ENCODE data around the gene RIN3.
"Not testable (repeated sequence)": the region's sequence is repeated elsewhere in the genome, so short reads cannot be mapped to it uniquely, and the experiment has no call there.

DNA sequence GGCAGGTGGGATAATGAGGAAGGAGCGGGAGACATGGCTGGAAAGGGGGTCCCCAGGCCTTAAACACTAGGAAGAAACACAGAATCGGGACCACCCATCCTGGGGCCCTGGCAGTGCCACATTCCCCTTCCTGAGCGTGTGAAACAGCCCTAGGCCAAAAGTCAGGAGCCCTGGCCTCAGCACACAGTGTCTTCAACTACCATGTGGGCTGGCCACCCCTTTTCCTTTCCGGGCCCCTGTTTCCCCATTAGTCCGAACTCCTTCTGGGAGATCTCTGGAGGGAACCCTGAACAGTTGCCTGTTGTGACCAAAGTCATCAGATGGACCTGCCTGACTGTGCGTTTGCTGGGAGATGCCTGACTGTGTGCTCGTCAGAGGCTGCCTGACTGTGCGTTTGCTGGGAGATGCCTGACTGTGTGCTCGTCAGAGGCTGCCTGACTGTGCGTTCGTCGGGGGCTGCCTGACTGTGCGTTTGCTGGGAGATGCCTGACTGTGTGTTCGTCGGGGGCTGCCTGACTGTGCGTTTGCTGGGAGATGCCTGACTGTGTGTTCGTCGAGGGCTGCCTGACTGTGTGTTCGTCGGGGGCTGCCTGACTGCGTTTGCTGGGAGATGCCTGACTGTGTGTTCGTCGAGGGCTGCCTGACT lies 126.0 kb downstream of the RIN3 start:
- not testable (repeated sequence) for TF ChIP-seq FOXA2 (IDR thresholded peaks at IDR 0.05); TAF1 (conservative IDR thresholded peaks at IDR 0.05); RAD21 (IDR thresholded peaks at IDR 0.05); FOXA1 (IDR thresholded peaks at IDR 0.05); RXRA (IDR thresholded peaks at IDR 0.05); JUND (IDR thresholded peaks at IDR 0.05)
- TF ChIP-seq, protein P1, sequence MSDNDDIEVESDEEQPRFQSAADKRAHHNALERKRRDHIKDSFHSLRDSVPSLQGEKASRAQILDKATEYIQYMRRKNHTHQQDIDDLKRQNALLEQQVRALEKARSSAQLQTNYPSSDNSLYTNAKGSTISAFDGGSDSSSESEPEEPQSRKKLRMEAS (IDR thresholded peaks at IDR 0.05) = not testable (repeated sequence)
- TF ChIP-seq, protein P2, sequence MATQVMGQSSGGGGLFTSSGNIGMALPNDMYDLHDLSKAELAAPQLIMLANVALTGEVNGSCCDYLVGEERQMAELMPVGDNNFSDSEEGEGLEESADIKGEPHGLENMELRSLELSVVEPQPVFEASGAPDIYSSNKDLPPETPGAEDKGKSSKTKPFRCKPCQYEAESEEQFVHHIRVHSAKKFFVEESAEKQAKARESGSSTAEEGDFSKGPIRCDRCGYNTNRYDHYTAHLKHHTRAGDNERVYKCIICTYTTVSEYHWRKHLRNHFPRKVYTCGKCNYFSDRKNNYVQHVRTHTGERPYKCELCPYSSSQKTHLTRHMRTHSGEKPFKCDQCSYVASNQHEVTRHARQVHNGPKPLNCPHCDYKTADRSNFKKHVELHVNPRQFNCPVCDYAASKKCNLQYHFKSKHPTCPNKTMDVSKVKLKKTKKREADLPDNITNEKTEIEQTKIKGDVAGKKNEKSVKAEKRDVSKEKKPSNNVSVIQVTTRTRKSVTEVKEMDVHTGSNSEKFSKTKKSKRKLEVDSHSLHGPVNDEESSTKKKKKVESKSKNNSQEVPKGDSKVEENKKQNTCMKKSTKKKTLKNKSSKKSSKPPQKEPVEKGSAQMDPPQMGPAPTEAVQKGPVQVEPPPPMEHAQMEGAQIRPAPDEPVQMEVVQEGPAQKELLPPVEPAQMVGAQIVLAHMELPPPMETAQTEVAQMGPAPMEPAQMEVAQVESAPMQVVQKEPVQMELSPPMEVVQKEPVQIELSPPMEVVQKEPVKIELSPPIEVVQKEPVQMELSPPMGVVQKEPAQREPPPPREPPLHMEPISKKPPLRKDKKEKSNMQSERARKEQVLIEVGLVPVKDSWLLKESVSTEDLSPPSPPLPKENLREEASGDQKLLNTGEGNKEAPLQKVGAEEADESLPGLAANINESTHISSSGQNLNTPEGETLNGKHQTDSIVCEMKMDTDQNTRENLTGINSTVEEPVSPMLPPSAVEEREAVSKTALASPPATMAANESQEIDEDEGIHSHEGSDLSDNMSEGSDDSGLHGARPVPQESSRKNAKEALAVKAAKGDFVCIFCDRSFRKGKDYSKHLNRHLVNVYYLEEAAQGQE (IDR thresholded peaks at IDR 0.05) = not testable (repeated sequence)
- TF ChIP-seq, protein P3, sequence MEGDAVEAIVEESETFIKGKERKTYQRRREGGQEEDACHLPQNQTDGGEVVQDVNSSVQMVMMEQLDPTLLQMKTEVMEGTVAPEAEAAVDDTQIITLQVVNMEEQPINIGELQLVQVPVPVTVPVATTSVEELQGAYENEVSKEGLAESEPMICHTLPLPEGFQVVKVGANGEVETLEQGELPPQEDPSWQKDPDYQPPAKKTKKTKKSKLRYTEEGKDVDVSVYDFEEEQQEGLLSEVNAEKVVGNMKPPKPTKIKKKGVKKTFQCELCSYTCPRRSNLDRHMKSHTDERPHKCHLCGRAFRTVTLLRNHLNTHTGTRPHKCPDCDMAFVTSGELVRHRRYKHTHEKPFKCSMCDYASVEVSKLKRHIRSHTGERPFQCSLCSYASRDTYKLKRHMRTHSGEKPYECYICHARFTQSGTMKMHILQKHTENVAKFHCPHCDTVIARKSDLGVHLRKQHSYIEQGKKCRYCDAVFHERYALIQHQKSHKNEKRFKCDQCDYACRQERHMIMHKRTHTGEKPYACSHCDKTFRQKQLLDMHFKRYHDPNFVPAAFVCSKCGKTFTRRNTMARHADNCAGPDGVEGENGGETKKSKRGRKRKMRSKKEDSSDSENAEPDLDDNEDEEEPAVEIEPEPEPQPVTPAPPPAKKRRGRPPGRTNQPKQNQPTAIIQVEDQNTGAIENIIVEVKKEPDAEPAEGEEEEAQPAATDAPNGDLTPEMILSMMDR (IDR thresholded peaks at IDR 0.05; ENCODE audit: low read depth, low read length, missing input control) = not testable (repeated sequence)

All from liver (tissue), 3 donors.